ENCODE measurements around the gene NAA10.

The NAA10 gene

DNA sequence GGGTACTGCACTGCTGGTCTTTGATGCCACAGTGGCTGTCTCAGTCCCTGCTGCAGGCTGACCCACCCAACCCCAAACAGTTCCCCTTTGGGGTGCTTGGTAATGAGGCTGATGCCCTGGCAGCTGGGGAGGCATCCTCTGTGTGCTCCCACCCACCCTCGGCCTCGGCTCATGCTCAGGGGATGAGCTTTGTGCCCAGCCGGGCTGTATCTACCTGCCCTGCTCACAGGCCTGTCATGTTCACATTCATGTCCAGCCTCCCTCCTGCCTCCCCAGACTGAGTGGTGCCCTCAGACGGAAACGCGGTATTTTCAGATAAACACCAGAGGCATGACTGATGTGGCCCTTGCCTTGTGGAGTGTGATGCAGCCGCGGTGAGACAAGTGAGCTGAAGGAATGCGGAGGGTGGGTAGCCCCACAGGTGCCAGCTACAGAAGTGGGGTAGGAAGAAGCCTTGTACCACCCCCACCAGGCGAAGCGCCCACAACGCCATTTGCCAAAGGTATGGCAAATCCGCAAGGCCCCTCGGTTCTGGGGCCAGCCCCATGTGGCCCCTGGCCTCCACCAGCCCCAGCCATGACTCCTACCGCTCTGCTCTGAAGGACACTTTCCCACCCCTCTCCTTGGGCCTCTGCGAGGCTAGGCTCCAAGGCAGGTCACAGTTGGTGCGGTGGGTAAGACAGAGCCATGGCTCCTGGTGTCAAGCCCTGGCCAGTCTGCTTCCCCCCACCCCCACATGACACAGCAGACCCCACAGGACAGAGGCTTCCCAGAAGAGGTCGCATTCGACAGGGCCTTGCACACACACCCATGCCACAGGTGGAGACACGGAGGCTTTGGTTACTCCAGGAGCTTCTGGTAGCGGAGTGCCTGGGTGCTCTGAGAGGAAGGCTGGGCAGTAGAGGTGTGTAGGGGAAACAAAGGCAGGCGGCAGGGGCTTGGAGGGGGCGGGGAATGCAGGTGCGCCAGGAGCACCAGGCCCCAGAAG lies 11.4 kb upstream of the NAA10 start:
- H3K9me3 ChIP-seq (ENCODE audit: severe bottlenecking) = no peaks in the 10 kb centered on the region
- no peaks in the 10 kb centered on the region for H3K27me3 ChIP-seq (ENCODE audit: insufficient read depth, poor library complexity, severe bottlenecking)
- H3K4me3 ChIP-seq (ENCODE audit: severe bottlenecking) = no peak overlapping the region
- TF ChIP-seq, protein P1, sequence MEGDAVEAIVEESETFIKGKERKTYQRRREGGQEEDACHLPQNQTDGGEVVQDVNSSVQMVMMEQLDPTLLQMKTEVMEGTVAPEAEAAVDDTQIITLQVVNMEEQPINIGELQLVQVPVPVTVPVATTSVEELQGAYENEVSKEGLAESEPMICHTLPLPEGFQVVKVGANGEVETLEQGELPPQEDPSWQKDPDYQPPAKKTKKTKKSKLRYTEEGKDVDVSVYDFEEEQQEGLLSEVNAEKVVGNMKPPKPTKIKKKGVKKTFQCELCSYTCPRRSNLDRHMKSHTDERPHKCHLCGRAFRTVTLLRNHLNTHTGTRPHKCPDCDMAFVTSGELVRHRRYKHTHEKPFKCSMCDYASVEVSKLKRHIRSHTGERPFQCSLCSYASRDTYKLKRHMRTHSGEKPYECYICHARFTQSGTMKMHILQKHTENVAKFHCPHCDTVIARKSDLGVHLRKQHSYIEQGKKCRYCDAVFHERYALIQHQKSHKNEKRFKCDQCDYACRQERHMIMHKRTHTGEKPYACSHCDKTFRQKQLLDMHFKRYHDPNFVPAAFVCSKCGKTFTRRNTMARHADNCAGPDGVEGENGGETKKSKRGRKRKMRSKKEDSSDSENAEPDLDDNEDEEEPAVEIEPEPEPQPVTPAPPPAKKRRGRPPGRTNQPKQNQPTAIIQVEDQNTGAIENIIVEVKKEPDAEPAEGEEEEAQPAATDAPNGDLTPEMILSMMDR (IDR thresholded peaks at IDR 0.05; ENCODE audit: poor library complexity, severe bottlenecking) = no peak
- no peak overlapping the region for H3K27ac ChIP-seq (ENCODE audit: poor library complexity, severe bottlenecking)
- DNase-seq (ENCODE audit: low spot score) (no peak), ATAC-seq (ENCODE audit: low read depth) (no peak; the same call in 2 of the 3 replicates)
- H3K4me1 ChIP-seq (ENCODE audit: insufficient read depth, poor library complexity, severe bottlenecking) = no peaks in the 10 kb centered on the region
- peaks cover 25% of the 10 kb centered on the region for H3K36me3 ChIP-seq (ENCODE audit: low read depth)

- ATAC-seq (ENCODE audit: low read depth) = no peak
- no peak overlapping the region for H3K4me3 ChIP-seq (ENCODE audit: severe bottlenecking)
Measured at GRCh38 chrX:153944800-153945150, 9.9 kb upstream of the NAA10 start.

GRCh38 chrX:153944140-153944799 lies 9.4 kb upstream of the NAA10 start, which contains the start of gene RENBP:
RENBP (minus strand) TSS chrX:153944643; CDS start chrX:153944610, 33 bp downstream.
- Histone ChIP-seq H3K9me3 (ENCODE audit: severe bottlenecking) (no peaks in the 10 kb centered on the region), H3K4me3 (ENCODE audit: severe bottlenecking) (no peak within 1 kb of the TSS), H3K27ac (ENCODE audit: poor library complexity, severe bottlenecking) (no peak within 1 kb of the TSS), H3K27me3 (ENCODE audit: insufficient read depth, poor library complexity, severe bottlenecking) (no peaks in the 10 kb centered on the region), H3K4me1 (ENCODE audit: insufficient read depth, poor library complexity, severe bottlenecking) (no peaks in the 10 kb centered on the region), H3K36me3 (ENCODE audit: low read depth) (peaks cover 6% of the 10 kb centered on the region; the same call in 1 of the 2 replicates)
- DNase-seq (ENCODE audit: low spot score) = no peak
- ATAC-seq (ENCODE audit: low read depth) = no peak
- TF ChIP-seq, protein P1 (IDR thresholded peaks at IDR 0.05; ENCODE audit: poor library complexity, severe bottlenecking) = no peak

More at GRCh38 chrX:153944800-153945150, 9.9 kb upstream of the NAA10 start:
- Histone ChIP-seq H3K27me3 (ENCODE audit: insufficient read depth, poor library complexity, severe bottlenecking) (no peaks in the 10 kb centered on the region), H3K9me3 (ENCODE audit: severe bottlenecking) (no peaks in the 10 kb centered on the region), H3K4me1 (ENCODE audit: insufficient read depth, poor library complexity, severe bottlenecking) (no peaks in the 10 kb centered on the region), H3K36me3 (ENCODE audit: low read depth) (peaks cover 11% of the 10 kb centered on the region), H3K27ac (ENCODE audit: poor library complexity, severe bottlenecking) (no peak overlapping the region)
- TF ChIP-seq, protein P1 (IDR thresholded peaks at IDR 0.05; ENCODE audit: poor library complexity, severe bottlenecking) = no peak
- DNase-seq (ENCODE audit: low spot score) = no peak

GRCh38 chrX:153941336-153942252 lies 6.8 kb upstream of the NAA10 start:
- Histone ChIP-seq H3K9me3 (ENCODE audit: severe bottlenecking) (no peaks in the 10 kb centered on the region), H3K4me3 (ENCODE audit: severe bottlenecking) (no peak overlapping the region), H3K36me3 (ENCODE audit: low read depth) (no peaks in the 10 kb centered on the region), H3K4me1 (ENCODE audit: insufficient read depth, poor library complexity, severe bottlenecking) (no peaks in the 10 kb centered on the region), H3K27me3 (ENCODE audit: insufficient read depth, poor library complexity, severe bottlenecking) (no peaks in the 10 kb centered on the region), H3K27ac (ENCODE audit: poor library complexity, severe bottlenecking) (no peak overlapping the region)
- ATAC-seq (ENCODE audit: low read depth) = no peak
- TF ChIP-seq, protein P1 (IDR thresholded peaks at IDR 0.05; ENCODE audit: poor library complexity, severe bottlenecking) = no peak
- no peak for DNase-seq (ENCODE audit: low spot score)

All from RWPE2 (cell line).